ENCODE results near the gene TTLL8. TPM values are rescaled to one million over a fixed set of nuclear protein-coding genes. Genes with fewer than 3 reads are reported as not detected.

TTLL8 gene
- total RNA-seq, 2 experiments from 2014 or later = 0.06 to 0.72 TPM

GRCh38 chr22:50092342-50092741, 34.2 kb upstream of the TTLL8 start:
- Histone ChIP-seq H3K4me2 (ENCODE audit: low read length) (no peak overlapping the region), H4K20me1 (ENCODE audit: insufficient read depth, low read length) (no peaks in the 10 kb centered on the region), H3K4me1 (ENCODE audit: insufficient read depth, low read length, poor library complexity, severe bottlenecking) (no peaks in the 10 kb centered on the region), H2AFZ (ENCODE audit: low read length) (no peak overlapping the region), H3K9me2 (ENCODE audit: insufficient read depth, low read length) (no peaks in the 10 kb centered on the region), H3K9me3 (ENCODE audit: low read length) (no peaks in the 10 kb centered on the region), H3K79me2 (ENCODE audit: insufficient read depth, low read depth, low read length) (no peaks in the 10 kb centered on the region), H3K4me3 (ENCODE audit: low read depth, low read length, poor library complexity, severe bottlenecking) (no peak overlapping the region), H3K27ac (ENCODE audit: low read depth, low read length, poor library complexity, severe bottlenecking) (no peak overlapping the region), H3K36me3 (ENCODE audit: insufficient read depth, low read length) (no peaks in the 10 kb centered on the region)
- ChIA-PET POLR2A (no interaction called here), CTCF (ENCODE audit: unreplicated experiment) (no interaction called here)
- TF ChIP-seq EZH2phosphoT487 (IDR thresholded peaks at IDR 0.05; ENCODE audit: borderline replicate concordance, low read depth, low read length) = no peak
- TF ChIP-seq, protein P1, sequence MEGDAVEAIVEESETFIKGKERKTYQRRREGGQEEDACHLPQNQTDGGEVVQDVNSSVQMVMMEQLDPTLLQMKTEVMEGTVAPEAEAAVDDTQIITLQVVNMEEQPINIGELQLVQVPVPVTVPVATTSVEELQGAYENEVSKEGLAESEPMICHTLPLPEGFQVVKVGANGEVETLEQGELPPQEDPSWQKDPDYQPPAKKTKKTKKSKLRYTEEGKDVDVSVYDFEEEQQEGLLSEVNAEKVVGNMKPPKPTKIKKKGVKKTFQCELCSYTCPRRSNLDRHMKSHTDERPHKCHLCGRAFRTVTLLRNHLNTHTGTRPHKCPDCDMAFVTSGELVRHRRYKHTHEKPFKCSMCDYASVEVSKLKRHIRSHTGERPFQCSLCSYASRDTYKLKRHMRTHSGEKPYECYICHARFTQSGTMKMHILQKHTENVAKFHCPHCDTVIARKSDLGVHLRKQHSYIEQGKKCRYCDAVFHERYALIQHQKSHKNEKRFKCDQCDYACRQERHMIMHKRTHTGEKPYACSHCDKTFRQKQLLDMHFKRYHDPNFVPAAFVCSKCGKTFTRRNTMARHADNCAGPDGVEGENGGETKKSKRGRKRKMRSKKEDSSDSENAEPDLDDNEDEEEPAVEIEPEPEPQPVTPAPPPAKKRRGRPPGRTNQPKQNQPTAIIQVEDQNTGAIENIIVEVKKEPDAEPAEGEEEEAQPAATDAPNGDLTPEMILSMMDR (conservative IDR thresholded peaks at IDR 0.05; ENCODE audit: low read length) = no peak
- intact Hi-C loops (cut with micrococcal nuclease; ENCODE audit: unreplicated experiment) = no loop called here
- BruUV-seq (replicated peaks) = no TSS peak
- DNase-seq (ENCODE audit: low spot score) = no peak

GRCh38 chr22:50091092-50091768, 33.1 kb upstream of the TTLL8 start:
- Histone ChIP-seq H4K20me1 (ENCODE audit: insufficient read depth, low read length) (no peaks in the 10 kb centered on the region), H3K4me3 (ENCODE audit: low read depth, low read length, poor library complexity, severe bottlenecking) (no peak overlapping the region), H3K4me2 (ENCODE audit: low read length) (no peak overlapping the region), H3K36me3 (ENCODE audit: insufficient read depth, low read length) (no peaks in the 10 kb centered on the region; the same call in 1 of the 2 replicates), H3K27ac (ENCODE audit: low read depth, low read length, poor library complexity, severe bottlenecking) (no peak overlapping the region), H3K79me2 (ENCODE audit: insufficient read depth, low read depth, low read length) (no peaks in the 10 kb centered on the region), H3K9me3 (ENCODE audit: low read length) (no peaks in the 10 kb centered on the region), H3K9me2 (ENCODE audit: insufficient read depth, low read length) (no peaks in the 10 kb centered on the region), H3K4me1 (ENCODE audit: insufficient read depth, low read length, poor library complexity, severe bottlenecking) (no peaks in the 10 kb centered on the region), H2AFZ (ENCODE audit: low read length) (no peak overlapping the region)
- no peak for DNase-seq (ENCODE audit: low spot score)
- no peak for TF ChIP-seq EZH2phosphoT487 (IDR thresholded peaks at IDR 0.05; ENCODE audit: borderline replicate concordance, low read depth, low read length)
- TF ChIP-seq, protein P1 (conservative IDR thresholded peaks at IDR 0.05; ENCODE audit: low read length) = no peak
- intact Hi-C loops (cut with micrococcal nuclease; ENCODE audit: unreplicated experiment) = no loop called here
- CTCF ChIA-PET (ENCODE audit: unreplicated experiment) = no interaction called here
- POLR2A ChIA-PET = no interaction called here
- BruUV-seq (replicated peaks) = no TSS peak

DNA sequence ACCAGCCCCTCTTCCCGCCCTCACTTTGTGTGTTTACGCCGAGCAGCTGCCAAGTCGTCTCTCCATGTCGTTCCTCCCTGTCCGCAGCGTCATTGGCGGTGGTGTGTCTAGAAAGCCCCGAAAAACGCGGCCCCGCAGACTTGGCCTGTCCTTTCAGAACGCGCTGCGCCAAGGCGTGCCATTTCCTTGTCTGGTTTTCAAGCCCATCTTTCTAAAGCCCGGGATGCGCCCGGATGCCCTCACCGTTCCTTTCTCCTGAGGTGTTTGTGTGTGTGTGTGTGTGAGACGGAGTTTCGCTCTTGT, 32.3 kb upstream of the TTLL8 start:
- Histone ChIP-seq H3K4me2 (ENCODE audit: low read length) (no peak overlapping the region), H3K4me1 (ENCODE audit: insufficient read depth, low read length, poor library complexity, severe bottlenecking) (no peaks in the 10 kb centered on the region), H3K79me2 (ENCODE audit: insufficient read depth, low read depth, low read length) (no peaks in the 10 kb centered on the region), H2AFZ (ENCODE audit: low read length) (no peak overlapping the region), H3K9me3 (ENCODE audit: low read length) (no peaks in the 10 kb centered on the region), H4K20me1 (ENCODE audit: insufficient read depth, low read length) (no peaks in the 10 kb centered on the region), H3K9me2 (ENCODE audit: insufficient read depth, low read length) (no peaks in the 10 kb centered on the region), H3K27ac (ENCODE audit: low read depth, low read length, poor library complexity, severe bottlenecking) (no peak overlapping the region), H3K4me3 (ENCODE audit: low read depth, low read length, poor library complexity, severe bottlenecking) (no peak overlapping the region), H3K36me3 (ENCODE audit: insufficient read depth, low read length) (no peaks in the 10 kb centered on the region; the same call in 1 of the 2 replicates)
- intact Hi-C loops (cut with micrococcal nuclease; ENCODE audit: unreplicated experiment) = no loop called here
- TF ChIP-seq EZH2phosphoT487 (IDR thresholded peaks at IDR 0.05; ENCODE audit: borderline replicate concordance, low read depth, low read length) = no peak
- TF ChIP-seq, protein P1 (conservative IDR thresholded peaks at IDR 0.05; ENCODE audit: low read length) = no peak
- POLR2A ChIA-PET = no interaction called here
- no TSS peak for BruUV-seq (replicated peaks)
- no peak for DNase-seq (ENCODE audit: low spot score)
- CTCF ChIA-PET (ENCODE audit: unreplicated experiment) = no interaction called here
